GM19397 (cell line): ENCODE measurements around the gene E2F2.

Source experiments
- ATAC-seq: cut with Tn5 transposase; IDR thresholded peaks from one replicate; pipeline ENCODE4 v1.9.1; 2021; ENCODE audit warnings: mild to moderate bottlenecking, moderate library complexity; ENCODE audit not compliant: unreplicated experiment

The E2F2 gene

GRCh38 chr1:23469372-23469982 is 61.6 kb downstream of the E2F2 start:
- ATAC-seq: no peak

- no peak for ATAC-seq
Measured at GRCh38 chr1:23466423-23466989, 64.5 kb downstream of the E2F2 start.

GRCh38 chr1:23463286-23463685 is 67.7 kb downstream of the E2F2 start:
- ATAC-seq: no peak

- no peak for ATAC-seq
Measured at GRCh38 chr1:23462766-23463165, 68.3 kb downstream of the E2F2 start.

- no peak for ATAC-seq
Measured at GRCh38 chr1:23461050-23461449, 70.0 kb downstream of the E2F2 start.

GRCh38 chr1:23460519-23460918 is 70.5 kb downstream of the E2F2 start:
- ATAC-seq: no peak

GRCh38 chr1:23459338-23459757 is 71.7 kb downstream of the E2F2 start:
- no peak for ATAC-seq
